Endothelial cell (in vitro differentiated cells): ENCODE data around the gene SORCS1. TPM values are rescaled to one million over a fixed set of nuclear protein-coding genes. Genes with fewer than 3 reads are reported as not detected.

Experiments used
- DNase-seq: peaks from one replicate; pipeline ENCODE4 v3.0.0; 2021; ENCODE audit warnings: low spot score
- H3K27ac Mint-ChIP-seq: one replicate; pipeline ENCODE4 v1.8.0; 2021; ENCODE audit warnings: mixed read lengths, inconsistent platforms; ENCODE audit not compliant: unreplicated experiment
- H3K27me3 Mint-ChIP-seq: one replicate; pipeline ENCODE4 v1.8.0; 2021; ENCODE audit warnings: mild to moderate bottlenecking, moderate library complexity, mixed read lengths, inconsistent platforms; ENCODE audit not compliant: unreplicated experiment
- H3K36me3 Mint-ChIP-seq: one replicate; pipeline ENCODE4 v1.8.0; 2021; ENCODE audit warnings: mild to moderate bottlenecking, low read depth, mixed read lengths, inconsistent platforms; ENCODE audit not compliant: unreplicated experiment
- H3K4me1 Mint-ChIP-seq: one replicate; pipeline ENCODE4 v1.8.0; 2021; ENCODE audit warnings: mild to moderate bottlenecking, mixed read lengths, inconsistent platforms; ENCODE audit not compliant: unreplicated experiment
- H3K4me3 Mint-ChIP-seq: one replicate; pipeline ENCODE4 v1.8.0; 2021; ENCODE audit warnings: mild to moderate bottlenecking, mixed read lengths, inconsistent platforms; ENCODE audit not compliant: unreplicated experiment
- H3K9me3 Mint-ChIP-seq: one replicate; pipeline ENCODE4 v1.8.0; 2021; ENCODE audit warnings: mixed read lengths, inconsistent platforms; ENCODE audit not compliant: unreplicated experiment
- total RNA-seq: library from RNA; stranded (reverse); fragmentation: NEBNext Ultra II Directional; extraction: Animal tissue kit (Norgen Biotek cat#: 25700); gene quantifications from one replicate; pipeline ENCODE4 v1.2.1, GENCODE V29; 2021; ENCODE audit not compliant: unreplicated experiment
- TF ChIP-seq, protein P1 (sequence below): fragments of 200-600 bp; sonication (generic); IDR thresholded peaks from one replicate; pipeline ENCODE4 v1.5.0; 2021; ENCODE audit warnings: antibody characterized with exemption; ENCODE audit not compliant: unreplicated experiment

The SORCS1 gene
- total RNA-seq, 1 donor from 2014 or later: 0.56 TPM

GRCh38 chr10:106694696-106695095 is 469.8 kb downstream of the SORCS1 start:
- Mint-ChIP-seq H3K27me3 (no peaks in the 10 kb centered on the region), H3K9me3 (no peaks in the 10 kb centered on the region), H3K36me3 (no peaks in the 10 kb centered on the region), H3K27ac (no peak overlapping the region), H3K4me3 (no peak overlapping the region), H3K4me1 (peaks cover 13% of the 10 kb centered on the region)
- no peak for DNase-seq
- TF ChIP-seq, protein P1, sequence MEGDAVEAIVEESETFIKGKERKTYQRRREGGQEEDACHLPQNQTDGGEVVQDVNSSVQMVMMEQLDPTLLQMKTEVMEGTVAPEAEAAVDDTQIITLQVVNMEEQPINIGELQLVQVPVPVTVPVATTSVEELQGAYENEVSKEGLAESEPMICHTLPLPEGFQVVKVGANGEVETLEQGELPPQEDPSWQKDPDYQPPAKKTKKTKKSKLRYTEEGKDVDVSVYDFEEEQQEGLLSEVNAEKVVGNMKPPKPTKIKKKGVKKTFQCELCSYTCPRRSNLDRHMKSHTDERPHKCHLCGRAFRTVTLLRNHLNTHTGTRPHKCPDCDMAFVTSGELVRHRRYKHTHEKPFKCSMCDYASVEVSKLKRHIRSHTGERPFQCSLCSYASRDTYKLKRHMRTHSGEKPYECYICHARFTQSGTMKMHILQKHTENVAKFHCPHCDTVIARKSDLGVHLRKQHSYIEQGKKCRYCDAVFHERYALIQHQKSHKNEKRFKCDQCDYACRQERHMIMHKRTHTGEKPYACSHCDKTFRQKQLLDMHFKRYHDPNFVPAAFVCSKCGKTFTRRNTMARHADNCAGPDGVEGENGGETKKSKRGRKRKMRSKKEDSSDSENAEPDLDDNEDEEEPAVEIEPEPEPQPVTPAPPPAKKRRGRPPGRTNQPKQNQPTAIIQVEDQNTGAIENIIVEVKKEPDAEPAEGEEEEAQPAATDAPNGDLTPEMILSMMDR: no peak

GRCh38 chr10:106682175-106682574 is 482.3 kb downstream of the SORCS1 start:
- no peak overlapping the region for H3K4me3 Mint-ChIP-seq
- TF ChIP-seq, protein P1: no peak
- H3K36me3 Mint-ChIP-seq: no peaks in the 10 kb centered on the region
- peaks cover 3% of the 10 kb centered on the region for H3K27me3 Mint-ChIP-seq
- H3K27ac Mint-ChIP-seq: no peak overlapping the region
- DNase-seq: no peak
- H3K9me3 Mint-ChIP-seq: peaks cover under 1% of the 10 kb centered on the region
- H3K4me1 Mint-ChIP-seq: no peaks in the 10 kb centered on the region

- peaks cover 8% of the 10 kb centered on the region for H3K9me3 Mint-ChIP-seq
- peaks cover 5% of the 10 kb centered on the region for H3K4me1 Mint-ChIP-seq
- H3K27me3 Mint-ChIP-seq: peaks cover 3% of the 10 kb centered on the region
- H3K36me3 Mint-ChIP-seq: peaks cover 5% of the 10 kb centered on the region
- H3K27ac Mint-ChIP-seq: no peak overlapping the region
- H3K4me3 Mint-ChIP-seq: no peak overlapping the region
- TF ChIP-seq, protein P1: no peak
- no peak for DNase-seq
Measured at GRCh38 chr10:106680061-106680460, 484.4 kb downstream of the SORCS1 start.

DNA sequence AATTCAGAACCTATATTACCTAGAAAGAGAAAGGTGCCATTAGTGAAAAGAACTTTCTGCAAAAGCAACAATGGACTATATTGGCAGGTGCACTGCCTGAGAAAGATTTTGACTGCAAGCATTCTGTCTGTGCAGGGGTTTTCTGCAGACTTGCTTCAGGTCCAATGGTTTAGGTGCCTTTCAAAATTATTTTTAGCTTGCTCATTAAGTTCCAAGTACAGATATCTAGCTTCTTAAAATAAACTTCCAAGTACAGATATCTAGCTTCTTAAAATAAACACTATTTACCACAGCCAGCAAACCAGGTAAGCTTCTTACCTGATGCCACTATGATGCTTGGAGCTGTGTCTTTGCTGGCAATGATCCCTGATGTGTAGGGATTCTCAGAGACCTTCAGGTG is 485.2 kb downstream of the SORCS1 start:
- TF ChIP-seq, protein P1: no peak
- Mint-ChIP-seq H3K4me1 (peaks cover 5% of the 10 kb centered on the region), H3K36me3 (peaks cover 5% of the 10 kb centered on the region), H3K4me3 (no peak overlapping the region), H3K9me3 (peaks cover 8% of the 10 kb centered on the region), H3K27ac (no peak overlapping the region), H3K27me3 (peaks cover 3% of the 10 kb centered on the region)
- DNase-seq: no peak

GRCh38 chr10:106672517-106673175 is 491.9 kb downstream of the SORCS1 start:
- Mint-ChIP-seq H3K9me3 (peaks cover 8% of the 10 kb centered on the region), H3K27me3 (no peaks in the 10 kb centered on the region), H3K4me1 (peaks cover 5% of the 10 kb centered on the region), H3K27ac (no peak overlapping the region), H3K4me3 (no peak overlapping the region), H3K36me3 (peaks cover 5% of the 10 kb centered on the region)
- TF ChIP-seq, protein P1: no peak
- no peak for DNase-seq
